ENCODE data around the gene GABPA.
"Not testable (repeated sequence)": the region's sequence is repeated elsewhere in the genome, so short reads cannot be mapped to it uniquely, and the experiment has no call there.

GABPA gene

DNA sequence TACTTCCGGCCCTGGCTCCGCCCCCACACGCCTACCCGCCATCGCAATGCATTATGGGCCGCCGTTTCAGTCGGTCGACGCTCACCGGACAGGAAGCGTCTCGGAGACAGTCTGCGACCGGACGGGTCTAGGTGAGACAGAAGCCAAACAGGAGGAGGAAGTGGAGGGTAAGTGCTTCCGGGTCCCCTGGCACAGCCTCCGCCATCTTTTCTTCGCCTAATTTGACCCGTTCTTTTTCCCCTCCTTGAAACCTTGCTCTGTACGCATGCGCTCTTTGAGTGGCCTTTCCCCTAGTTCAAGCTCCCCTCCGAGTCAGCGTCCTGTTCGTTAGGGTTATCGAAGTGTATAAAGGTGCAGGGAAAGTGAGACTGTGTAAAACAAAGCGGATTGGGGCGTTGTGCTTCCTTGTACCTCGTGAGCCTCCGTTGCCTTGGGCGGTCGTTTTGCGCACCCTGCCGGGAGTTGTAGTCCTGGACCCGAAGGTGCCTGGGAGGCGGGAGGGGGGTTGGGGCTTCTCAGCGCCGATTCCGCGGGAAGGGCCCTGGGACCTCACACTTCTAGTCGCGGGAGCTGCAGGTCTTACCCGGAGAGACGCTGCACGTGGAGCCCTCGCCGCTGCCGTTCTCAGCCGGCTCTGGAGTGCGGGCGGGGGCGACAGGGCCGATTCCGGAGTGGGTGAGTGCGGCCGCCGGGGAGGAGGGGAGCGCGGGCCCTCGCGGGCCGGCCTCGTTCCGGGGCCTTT lies at the start of gene GABPA, which contains the start of gene ATP5PF:
GABPA (plus strand) TSS at position 69 of the 742 bp plus-strand sequence. CDS start 6,627 bp downstream, outside the sequence.
ATP5PF (minus strand) TSS at position 1 of the 742 bp plus-strand sequence. CDS start 5,110 bp downstream, outside the sequence.
- DNase-seq: peak; percentile 99

- DNase-seq: no peak
Measured at GRCh38 chr21:25687787-25688186, 47.0 kb upstream of the GABPA start.

- DNase-seq: no peak
Measured at GRCh38 chr21:25688275-25689155, 46.3 kb upstream of the GABPA start.

DNA sequence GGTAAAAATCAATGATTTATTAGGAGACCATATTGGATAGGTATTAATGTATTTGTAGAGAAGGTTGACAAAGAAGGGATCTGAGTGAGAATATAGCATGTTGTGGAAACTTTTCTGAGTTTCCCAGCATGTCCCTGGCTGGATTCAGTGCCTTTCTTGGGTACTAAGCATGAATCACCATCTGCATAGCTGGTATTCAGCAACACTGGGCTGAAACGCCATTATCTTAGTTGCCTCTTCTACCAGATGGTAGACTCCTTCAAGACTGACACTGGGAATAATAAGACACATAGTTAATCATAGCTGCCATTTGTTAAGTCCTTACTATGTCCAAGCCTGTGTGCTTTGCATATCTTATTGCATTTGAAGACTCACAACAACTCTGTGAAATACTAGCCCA lies 45.5 kb upstream of the GABPA start:
- no peak for DNase-seq

DNA sequence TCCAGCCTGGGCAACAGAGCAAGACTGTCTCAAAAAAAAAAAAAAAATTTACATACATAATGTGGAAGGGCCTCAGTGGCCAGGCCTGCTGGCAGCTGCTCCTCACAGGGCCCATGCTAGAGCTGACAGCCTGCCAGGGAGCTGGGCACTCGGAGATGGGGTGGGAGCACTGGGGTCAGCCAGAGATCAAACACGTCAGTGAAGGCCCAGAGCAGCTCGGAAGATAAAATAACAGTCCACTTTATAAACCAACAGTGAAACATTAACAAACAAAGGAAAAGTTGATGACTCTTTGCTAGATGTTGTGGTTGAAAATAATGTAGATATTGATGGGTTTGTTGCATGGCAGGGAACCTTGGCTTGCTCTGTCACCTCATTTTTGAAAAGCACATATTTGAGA lies 42.8 kb upstream of the GABPA start:
- no peak for DNase-seq

DNA sequence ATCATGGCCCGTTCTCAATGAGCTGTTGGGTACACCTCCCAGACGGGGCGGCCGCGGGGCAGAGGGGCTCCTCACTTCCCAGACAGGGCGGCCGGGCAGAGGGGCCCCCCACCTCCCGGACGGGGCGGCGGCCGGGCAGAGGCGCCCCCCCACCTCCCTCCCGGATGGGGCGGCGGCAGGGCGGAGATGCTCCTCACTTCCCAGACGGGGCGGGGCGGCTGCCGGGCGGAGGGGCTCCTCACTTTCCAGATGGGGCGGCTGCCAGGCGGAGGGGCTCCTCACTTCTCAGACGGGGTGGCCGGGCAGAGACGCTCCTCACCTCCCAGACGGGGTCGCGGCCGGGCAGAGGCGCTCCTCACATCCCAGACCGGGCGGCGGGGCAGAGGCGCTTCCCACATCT lies 39.3 kb upstream of the GABPA start:
- DNase-seq: not testable (repeated sequence)

- DNase-seq: no peak
Measured at GRCh38 chr21:25700741-25701140, 34.0 kb upstream of the GABPA start.

- no peak for DNase-seq
Measured at GRCh38 chr21:25701529-25701928, 33.2 kb upstream of the GABPA start.

DNA sequence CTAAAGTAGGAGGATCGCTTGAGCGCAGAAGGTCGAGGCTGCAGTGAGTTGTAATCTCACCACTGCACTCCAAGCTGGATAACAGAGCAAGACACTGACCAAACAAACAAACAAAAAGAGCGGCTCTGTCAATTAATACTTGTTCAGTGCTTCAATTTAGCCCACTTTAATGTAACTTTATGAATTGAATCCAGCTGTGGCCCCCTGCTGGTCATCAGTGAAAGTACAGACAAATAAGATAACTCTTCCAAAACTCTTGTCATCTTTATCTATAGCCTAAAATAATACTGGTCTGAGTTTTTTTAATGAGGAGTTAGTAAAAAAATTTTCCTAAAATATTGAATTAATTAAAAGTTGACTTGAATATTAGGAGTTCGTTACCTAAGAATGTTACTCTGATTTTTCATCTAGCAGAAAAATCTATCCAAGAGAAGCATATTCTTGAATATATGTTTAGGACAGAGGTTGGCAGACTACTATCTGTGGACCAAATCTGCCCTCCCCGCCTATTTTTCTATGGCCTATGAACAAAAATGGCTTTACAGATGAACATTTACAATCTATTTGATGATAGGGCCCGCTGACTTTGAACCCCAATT lies 26.2 kb upstream of the GABPA start:
- peak; percentile 64 for DNase-seq

GRCh38 chr21:25709684-25710265 lies 25.0 kb upstream of the GABPA start:
- DNase-seq: no peak

- no peak for DNase-seq
Measured at GRCh38 chr21:25710550-25710949, 24.2 kb upstream of the GABPA start.

DNA sequence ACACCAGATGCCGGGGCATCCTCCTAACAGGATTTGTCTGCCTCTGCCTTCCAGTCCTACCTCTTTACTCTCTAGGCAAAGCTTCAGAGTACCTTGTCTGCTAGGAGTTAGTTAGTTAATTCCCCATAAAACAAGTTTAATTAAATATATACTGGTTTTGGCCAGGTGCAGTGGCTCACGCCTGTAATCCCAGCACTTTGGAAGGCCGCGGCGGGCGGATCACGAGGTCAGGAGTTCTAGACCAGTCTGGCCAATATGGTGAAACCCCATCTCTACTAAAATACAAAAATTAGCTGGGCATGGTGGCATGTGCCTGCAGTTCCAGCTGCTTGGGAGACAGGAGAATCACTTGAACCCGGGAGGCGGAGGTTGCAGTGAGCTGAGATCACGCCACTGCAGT lies 20.7 kb upstream of the GABPA start:
- not testable (repeated sequence) for DNase-seq

GRCh38 chr21:25717491-25718147 lies 17.2 kb upstream of the GABPA start:
- DNase-seq: no peak

- no peak for DNase-seq
Measured at GRCh38 chr21:25721987-25722386, 12.8 kb upstream of the GABPA start.

GRCh38 chr21:25722631-25723030 lies 12.1 kb upstream of the GABPA start:
- no peak for DNase-seq

DNA sequence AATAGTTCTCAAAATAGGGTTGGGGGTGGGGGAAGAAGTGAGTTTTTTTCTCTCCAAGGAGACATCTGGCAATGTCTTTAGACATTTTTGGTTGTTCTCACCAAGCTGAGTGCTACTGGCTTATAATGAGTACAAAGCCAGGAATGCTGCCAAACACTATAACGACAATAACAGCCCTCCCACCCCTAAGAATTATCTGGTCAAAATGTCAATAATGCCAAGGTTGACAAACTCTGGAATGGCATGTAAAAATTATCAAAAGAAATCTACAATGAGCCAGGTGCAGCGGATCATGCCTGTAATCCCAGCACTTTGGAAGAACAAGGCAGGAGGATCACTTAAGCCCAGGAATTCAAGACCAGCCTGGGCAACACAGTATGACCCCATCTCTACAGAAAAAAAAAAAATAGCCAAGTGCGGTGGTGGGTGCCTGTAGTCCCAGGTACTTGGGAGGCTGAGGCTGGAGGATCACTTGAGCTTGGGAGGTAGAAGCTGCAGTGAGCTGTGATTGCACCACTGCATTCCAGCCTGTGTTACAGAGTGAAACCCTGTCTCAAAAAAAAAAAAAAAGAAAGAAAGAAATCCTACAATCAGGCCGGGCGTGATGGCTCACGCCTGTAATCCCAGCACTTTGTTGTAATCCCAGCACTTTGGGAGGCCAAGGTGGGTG lies 2.5 kb upstream of the GABPA start:
- no peak for DNase-seq

DNA sequence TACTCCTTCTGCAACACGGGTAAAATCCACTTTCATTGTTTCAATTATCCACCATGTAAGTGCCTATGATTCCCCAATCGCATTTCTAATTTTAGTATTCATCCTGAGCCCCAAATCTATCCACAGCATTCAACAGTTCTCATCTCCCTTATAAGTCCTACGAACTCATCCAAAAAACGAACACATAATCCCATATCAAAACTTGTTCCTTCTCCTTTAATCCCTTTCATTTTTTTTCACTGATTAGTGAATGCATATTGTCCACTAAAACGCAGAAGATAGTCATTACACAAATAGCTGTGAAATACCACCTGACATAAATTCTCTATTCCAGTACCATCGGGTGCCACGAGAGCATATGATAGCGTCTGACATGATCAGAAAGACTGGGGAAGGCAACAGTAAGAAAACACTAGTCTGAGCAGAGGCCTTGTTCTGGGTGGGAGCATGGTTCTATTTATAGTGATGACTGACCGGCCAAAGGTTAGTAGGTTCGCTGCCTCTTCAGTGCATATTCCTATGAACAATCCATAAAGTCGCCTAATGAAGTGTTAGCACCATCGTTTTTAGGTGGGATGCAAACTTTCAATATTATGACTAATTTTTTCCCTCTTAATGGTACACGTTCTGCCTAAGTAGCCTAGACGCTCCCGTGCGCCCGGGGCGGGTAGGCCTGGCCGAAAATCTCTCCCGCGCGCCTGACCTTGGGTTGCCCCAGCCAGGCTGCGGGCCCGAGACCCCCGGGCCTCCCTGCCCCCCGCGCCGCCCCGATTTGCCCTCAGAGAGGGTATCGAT lies 716 bp upstream of the GABPA start:
- no peak for DNase-seq

GRCh38 chr21:25734654-25734903 lies 193 bp upstream of the GABPA start:
- no peak for DNase-seq

DNA sequence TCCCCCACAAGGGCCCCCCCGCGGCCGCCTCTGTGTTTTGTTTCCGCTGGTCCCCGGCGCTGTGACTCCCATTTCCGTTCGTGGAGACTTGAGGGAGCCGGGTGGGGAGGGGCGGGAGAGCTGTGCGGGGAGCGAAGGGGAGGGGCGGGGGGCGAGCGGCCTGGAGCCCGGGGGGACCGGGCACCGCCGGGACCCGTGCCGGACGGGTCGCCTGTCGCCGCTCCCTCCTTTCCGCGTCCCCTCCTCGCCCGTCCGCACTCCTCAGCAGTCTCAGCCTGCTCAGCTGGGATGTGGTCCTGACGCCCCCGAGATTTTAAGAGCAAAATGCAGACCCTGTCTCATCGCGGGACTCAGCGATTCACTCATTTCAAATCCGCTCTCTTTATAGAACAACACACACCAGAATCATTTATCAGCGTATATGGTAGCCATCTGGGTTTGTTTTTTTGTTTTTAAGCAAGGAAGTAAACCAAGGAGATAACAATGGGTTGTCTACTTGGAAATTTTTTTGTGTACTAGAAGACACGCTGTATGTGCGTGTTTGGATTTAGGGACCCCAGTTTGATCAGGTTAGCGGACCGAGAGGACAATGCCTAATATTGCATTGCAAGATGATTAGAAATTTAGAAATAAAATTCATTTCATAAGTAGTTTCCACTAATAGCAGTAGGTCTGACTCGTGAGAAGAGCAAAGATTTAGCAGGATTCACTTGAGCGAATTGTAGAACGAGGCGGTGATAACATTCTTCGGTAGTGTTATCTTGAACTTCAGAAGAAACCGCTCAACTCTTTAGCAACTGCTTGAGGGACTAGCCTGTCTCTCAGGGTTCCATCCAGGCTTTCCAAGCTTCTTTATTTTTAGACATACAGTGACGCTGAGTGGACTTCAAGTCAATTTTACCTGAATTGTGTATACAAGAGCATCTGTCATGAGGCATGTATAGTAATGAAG lies 1.1 kb downstream of the GABPA start:
- DNase-seq: no peak

DNA sequence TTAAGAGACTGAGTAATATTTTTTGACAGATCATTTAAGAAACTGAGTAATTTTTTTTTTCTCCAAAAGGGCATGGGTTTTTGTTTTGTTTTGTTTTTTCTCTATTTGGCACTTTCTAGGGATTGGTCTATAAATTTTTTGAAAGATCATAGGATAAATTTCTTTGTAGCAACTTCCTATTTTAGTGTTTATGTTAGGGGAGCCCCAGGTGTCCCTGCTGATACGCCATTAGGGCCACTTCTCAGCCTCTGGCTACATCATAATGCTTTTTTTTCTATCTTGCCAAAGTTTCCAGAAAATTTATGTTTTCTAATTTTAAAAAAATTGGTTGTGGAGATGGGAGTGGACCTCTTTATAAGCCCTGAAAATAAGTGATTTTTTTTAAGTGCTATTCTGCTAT lies 2.6 kb downstream of the GABPA start:
- no peak for DNase-seq

Measured in activated CD8-positive, alpha-beta memory T cell treated with anti-CD3 and anti-CD28 coated beads for 24 hours (primary cell).